Measurements from ENCODE around the gene ADAR. TPM values are rescaled to one million over a fixed set of nuclear protein-coding genes. Genes with fewer than 3 reads are reported as not detected.

ADAR gene
- total RNA-seq, 1 donor from 2014 or later = 209 TPM

GRCh38 chr1:154639876-154640275, 31.9 kb upstream of the ADAR start:
- POLR2A ChIA-PET = no interaction called here
- H3K4me3 Mint-ChIP-seq = no peak overlapping the region
- H3K4me1 Mint-ChIP-seq = no peaks in the 10 kb centered on the region
- DNase-seq = no peak
- CTCF ChIA-PET = no interaction called here
- H3K9me3 Mint-ChIP-seq = peaks cover 16% of the 10 kb centered on the region
- H3K36me3 Mint-ChIP-seq (ENCODE audit: low read depth) = no peaks in the 10 kb centered on the region
- peaks cover 24% of the 10 kb centered on the region for H3K27me3 Mint-ChIP-seq
- no peak for TF ChIP-seq CTCF (IDR thresholded peaks at IDR 0.05)
- intact Hi-C loops (cut with micrococcal nuclease) = no loop called here
- ATAC-seq (ENCODE audit: low read depth) = no peak
- H3K27ac Mint-ChIP-seq = no peak overlapping the region

- no peak for TF ChIP-seq CTCF (IDR thresholded peaks at IDR 0.05)
- CTCF ChIA-PET = no interaction called here
- no peak overlapping the region for H3K4me3 Mint-ChIP-seq
- no peak for ATAC-seq (ENCODE audit: low read depth)
- peaks cover 25% of the 10 kb centered on the region for H3K27me3 Mint-ChIP-seq
- no peak overlapping the region for H3K27ac Mint-ChIP-seq
- H3K9me3 Mint-ChIP-seq = peaks cover 9% of the 10 kb centered on the region
- intact Hi-C loops (cut with micrococcal nuclease) = no loop called here
- H3K4me1 Mint-ChIP-seq = no peaks in the 10 kb centered on the region
- POLR2A ChIA-PET = no interaction called here
- no peak for DNase-seq
- no peaks in the 10 kb centered on the region for H3K36me3 Mint-ChIP-seq (ENCODE audit: low read depth)
Measured at GRCh38 chr1:154635171-154635570, 27.2 kb upstream of the ADAR start.

DNA sequence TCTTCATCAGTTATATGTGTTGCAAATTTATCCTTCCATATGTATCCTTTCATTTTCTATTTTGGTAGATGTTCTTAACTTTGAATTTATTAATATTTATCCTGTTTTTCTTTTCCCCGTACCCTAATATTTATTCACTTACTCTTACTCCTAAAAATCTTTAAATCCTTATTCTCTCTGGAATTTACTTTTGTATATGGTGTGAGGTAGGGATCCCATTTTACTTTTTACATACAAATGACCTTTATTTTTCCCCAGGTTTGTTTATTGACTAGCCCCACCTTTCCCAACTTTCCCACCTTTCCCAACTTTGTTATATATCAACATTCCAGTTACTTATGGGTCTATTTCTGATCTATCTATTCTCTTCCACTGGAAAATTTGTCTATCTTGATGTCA, 21.7 kb upstream of the ADAR start:
- Mint-ChIP-seq H3K4me3 (no peak overlapping the region), H3K27ac (no peak overlapping the region), H3K27me3 (peaks cover 5% of the 10 kb centered on the region), H3K36me3 (ENCODE audit: low read depth) (peaks cover 3% of the 10 kb centered on the region), H3K9me3 (peaks cover 3% of the 10 kb centered on the region), H3K4me1 (peaks cover 21% of the 10 kb centered on the region)
- POLR2A ChIA-PET = no interaction called here
- intact Hi-C loops (cut with micrococcal nuclease) = no loop called here
- DNase-seq (no peak), ATAC-seq (ENCODE audit: low read depth) (no peak)
- CTCF ChIA-PET = no interaction called here
- TF ChIP-seq CTCF (IDR thresholded peaks at IDR 0.05) = no peak

- H3K4me3 Mint-ChIP-seq = no peak overlapping the region
- intact Hi-C loops (cut with micrococcal nuclease) = no loop called here
Measured at GRCh38 chr1:154629061-154629674, 21.2 kb upstream of the ADAR start.

GRCh38 chr1:154628121-154628405, 20.1 kb upstream of the ADAR start:
- CTCF ChIA-PET = interaction anchor here (1.0 kb wide), 1 partner anchor 69 kb away, joined by 3 read pairs; no protein-coding TSS in a partner anchor
- POLR2A ChIA-PET = interaction anchor here (0.5 to 2.2 kb wide), 4 partner anchors 20 to 523 kb away, joined by 3 to 15 read pairs (median 7); partner anchors contain the start of genes ADAR and PMVK
- Mint-ChIP-seq H3K27ac (peak overlapping the region; percentile 99), H3K4me3 (peak overlapping the region; percentile 93), H3K36me3 (ENCODE audit: low read depth) (peaks cover 16% of the 10 kb centered on the region), H3K4me1 (peaks cover 28% of the 10 kb centered on the region), H3K9me3 (peaks cover 3% of the 10 kb centered on the region), H3K27me3 (peaks cover 3% of the 10 kb centered on the region)
- DNase-seq = no peak
- ATAC-seq (ENCODE audit: low read depth) = no peak
- TF ChIP-seq CTCF (IDR thresholded peaks at IDR 0.05) = no peak
- intact Hi-C loops (cut with micrococcal nuclease) = loop anchor here (1.0 kb wide), 1 partner anchor 69 kb away; no protein-coding TSS in a partner anchor

More at GRCh38 chr1:154629061-154629674, 21.2 kb upstream of the ADAR start:
- TF ChIP-seq CTCF (IDR thresholded peaks at IDR 0.05) = no peak
- CTCF ChIA-PET = no interaction called here
- Mint-ChIP-seq H3K4me1 (peaks cover 23% of the 10 kb centered on the region), H3K27me3 (peaks cover 5% of the 10 kb centered on the region), H3K27ac (peak overlapping the region; percentile 65), H3K9me3 (peaks cover 3% of the 10 kb centered on the region), H3K36me3 (ENCODE audit: low read depth) (peaks cover 8% of the 10 kb centered on the region)
- ATAC-seq (ENCODE audit: low read depth) (no peak), DNase-seq (no peak)
- POLR2A ChIA-PET = interaction anchor here (0.6 to 2.1 kb wide), 4 partner anchors 21 to 308 kb away, joined by 3 to 9 read pairs (median 3); partner anchors contain the start of genes ADAR and PMVK
